GM18951 (cell line): ENCODE results near the gene FKBP1A.

ENCODE experiments used
- POLR2A ChIP-seq: IDR thresholded peaks from 4 replicates; pipeline ENCODE4 v1.6.1; 2011; ENCODE audit warnings: mild to moderate bottlenecking; ENCODE audit not compliant: insufficient read length, insufficient read depth; ENCODE audit errors: extremely low read depth
- in situ Hi-C: fragments of 300-500 bp; cut with MboI; formaldehyde crosslinking; loops from one replicate; pipeline ENCODE4 v1.12.0; 2022; ENCODE audit warnings: low sequenced_read_pairs, mixed read lengths, inconsistent platforms; ENCODE audit not compliant: unreplicated experiment

Gene FKBP1A

DNA sequence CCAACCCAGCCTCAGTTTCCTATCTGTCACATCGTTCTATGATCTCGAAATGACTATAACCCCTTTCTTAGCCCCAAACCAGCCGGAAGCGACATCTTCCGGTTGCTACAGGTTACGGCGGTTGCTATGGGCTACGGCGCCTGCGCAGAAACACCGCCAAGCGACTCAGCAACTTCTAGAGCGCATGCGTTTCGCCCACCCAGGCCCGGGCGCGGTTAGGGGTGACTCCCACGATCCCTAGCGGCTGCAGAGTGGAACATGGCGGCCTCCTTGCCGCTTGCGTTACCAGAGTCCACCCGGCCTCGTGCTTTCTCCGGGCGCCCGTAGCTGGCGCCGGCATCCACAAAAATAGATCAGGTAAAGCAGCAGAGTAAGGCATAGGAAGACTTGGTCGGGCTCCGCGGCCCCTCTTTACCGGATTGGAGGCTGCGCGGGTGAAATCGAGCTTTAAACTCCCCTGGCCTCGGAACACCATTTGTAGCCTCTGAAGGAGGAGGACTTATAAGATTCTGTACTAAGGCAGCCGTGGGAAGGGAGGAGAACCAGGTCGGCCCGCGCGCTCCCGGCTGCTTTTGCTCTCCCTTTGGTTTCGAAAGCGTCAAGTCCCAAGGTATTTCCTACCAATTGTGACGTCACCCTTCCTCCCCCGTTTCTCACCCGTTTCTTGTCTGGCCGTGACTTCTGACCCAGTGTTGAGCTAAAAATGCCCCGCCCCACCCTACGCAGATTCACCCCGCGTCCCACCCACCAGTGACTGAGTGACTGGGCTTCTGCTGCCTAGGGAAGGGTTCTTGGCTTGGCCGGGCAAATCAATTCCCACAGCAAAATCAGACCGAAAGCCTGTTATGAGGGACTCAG is 67.5 kb downstream of the FKBP1A start:
- in situ Hi-C loops: no loop called here
- peak; percentile 94 for TF ChIP-seq POLR2A

DNA sequence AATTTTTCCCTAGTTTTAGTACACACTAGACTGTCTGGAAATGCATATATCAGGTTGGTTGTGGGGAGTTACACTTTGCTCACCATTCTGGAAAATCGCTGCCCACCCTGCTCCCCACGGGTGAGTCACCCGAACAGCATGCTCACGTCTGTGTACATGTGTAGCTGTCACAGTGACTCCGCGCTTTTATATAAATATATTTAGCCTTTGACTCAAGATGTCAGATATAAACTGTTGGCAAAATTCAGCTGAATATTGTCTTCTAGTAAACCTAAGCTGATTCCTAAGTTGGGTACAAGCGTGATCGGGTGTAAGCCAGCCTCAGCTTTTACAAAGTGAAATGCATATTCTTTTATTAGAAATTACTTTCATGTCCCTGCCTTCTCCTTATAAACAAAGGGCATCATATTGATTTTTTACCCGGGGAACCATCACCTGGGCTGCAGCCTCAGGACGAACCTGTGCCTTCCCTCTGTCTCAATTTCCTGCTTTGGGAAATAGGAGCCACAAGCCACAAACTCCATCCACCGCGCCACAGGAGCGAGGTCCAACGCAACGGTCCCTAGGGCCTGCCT is 68.2 kb downstream of the FKBP1A start:
- in situ Hi-C loops: no loop called here
- TF ChIP-seq POLR2A: no peak

DNA sequence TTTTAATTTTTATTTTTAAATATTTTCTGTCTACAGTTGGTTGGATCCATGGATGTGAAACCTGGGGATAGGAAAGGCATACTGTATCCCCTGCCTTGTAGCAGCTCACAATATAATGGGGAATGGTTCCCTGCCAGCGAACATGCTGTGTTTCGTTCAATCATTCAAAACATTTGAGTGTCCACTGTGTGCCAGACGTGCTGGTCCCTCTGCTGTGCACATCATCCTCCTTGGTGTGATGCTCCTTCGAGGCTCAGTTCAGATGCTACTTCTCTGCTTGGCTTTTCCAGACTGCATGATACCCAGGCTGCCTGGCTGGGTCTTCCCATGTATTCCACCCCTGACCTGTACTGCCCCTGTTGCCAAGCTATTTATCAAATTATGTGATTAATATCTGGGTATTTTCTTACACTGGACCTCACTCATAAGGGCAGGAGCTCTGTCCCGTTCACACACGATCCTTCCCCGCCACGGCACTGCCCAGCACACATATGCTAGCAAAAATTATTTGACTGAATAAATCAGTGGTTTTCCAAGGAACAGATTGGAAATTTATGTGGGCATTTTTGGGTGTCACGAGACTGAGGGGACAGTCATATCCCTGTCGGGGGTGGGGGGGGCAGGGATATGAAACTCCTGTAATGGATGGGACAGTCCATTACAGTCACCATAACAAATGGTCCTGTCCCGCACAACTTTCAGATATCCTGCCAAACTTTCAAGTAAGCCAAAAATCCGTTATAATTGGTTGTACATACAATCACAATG is 68.8 kb downstream of the FKBP1A start:
- TF ChIP-seq POLR2A: no peak
- in situ Hi-C loops: no loop called here

DNA sequence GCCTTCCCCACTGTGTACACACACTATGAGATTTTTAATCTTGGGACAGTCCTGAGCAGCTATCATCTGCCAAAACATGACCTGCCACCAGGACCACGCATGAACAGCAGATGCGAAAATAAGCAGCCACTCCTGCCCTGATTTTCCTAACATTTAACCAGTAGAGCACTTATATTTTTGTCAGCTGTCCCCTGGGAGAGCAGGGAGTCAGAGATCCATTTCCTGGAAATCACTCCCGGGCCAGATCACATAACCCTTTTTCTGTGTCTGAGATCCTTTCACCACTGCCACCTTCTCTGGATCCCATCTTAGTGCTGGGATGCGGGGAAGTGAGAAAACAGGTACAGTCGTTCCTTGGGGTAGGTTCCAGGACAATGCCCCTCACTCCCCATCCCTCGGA is 69.6 kb downstream of the FKBP1A start:
- in situ Hi-C loops: no loop called here

DNA sequence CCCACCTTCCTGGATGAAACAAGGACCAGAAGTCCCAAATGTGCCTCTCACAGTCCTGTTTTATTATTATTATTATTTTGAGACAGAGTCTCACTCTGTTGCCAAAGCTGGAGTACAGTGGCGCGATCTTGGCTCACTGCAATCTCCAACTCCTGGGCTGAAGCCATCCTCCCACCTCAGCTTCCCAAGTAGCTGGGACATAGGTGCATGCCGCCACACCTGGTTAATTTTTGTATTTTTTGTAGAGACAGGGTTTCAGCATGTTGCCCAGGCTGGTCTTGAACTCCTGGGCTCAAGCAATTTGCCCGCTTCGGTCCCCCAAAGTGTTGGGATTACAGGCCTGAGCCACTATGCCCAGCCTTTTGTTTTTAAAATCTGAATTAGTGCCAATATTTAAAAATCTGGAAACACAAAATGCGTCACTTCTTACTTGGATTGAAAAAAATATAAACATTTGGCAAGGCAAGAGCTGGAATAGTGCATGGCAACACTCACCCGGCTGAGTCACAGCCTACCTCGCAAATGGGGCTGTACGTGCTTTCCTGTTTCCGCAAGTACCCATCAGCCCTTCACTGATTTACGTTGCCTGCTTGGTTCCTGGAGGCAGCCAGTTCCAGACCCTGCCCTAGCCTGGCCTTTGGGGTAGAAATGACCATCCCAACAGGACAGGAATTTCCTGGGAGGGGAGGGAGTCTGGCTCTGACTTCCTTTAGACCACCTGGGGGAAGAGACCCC is 70.2 kb downstream of the FKBP1A start:
- in situ Hi-C loops: no loop called here
- TF ChIP-seq POLR2A: no peak

More for the DNA sequence above, 69.6 kb downstream of the FKBP1A start:
- TF ChIP-seq POLR2A: no peak

DNA sequence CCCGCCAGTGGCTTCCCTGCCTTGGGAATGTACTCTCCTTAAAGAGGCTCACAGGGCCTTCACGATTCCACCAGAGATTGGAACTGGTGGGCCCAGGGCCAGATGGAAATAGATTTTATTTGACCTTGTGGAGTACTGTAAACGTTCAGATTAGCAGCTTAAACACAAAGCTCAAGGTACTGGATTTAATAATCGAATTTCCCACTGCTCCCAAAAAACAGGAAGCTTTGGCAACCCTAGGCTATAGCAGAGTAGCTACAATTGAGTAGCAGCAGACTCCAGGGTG is 71.3 kb downstream of the FKBP1A start:
- in situ Hi-C loops: no loop called here
- no peak for TF ChIP-seq POLR2A

DNA sequence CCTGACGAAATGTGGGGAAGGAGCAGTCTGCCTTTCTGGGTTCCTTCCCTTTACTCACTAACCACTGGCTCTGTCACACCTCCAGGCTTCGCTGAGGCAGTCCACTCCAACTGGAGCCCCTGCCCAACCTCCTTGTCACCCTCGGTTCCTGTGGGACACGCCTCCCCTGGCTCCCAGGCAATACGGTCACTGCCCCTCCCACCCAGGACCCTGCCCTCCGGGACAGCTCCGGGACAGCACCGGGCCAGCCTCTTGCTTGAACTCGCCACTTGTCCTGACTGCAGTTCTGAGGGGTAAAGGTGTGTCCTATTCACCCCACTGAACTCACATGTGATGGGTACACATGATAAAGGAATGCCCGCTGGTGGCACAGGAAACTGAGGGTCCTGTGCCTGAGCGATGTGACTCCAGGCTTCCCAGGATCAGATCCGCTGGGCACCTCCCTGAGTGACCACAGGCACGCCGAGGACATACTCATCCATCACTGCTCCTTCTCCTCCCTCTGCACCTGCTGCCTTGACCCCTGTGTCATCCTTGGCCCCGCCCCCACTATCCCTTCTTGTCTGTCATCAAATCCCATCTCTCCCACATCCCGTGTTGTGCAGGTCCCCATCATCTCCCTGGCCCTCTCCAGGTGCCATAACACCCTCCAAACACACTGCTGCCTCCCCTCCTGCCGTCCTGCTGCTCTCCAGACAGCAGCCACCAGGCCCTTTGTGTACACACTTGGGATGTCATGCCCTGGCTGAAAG is 71.8 kb downstream of the FKBP1A start:
- in situ Hi-C loops: no loop called here
- TF ChIP-seq POLR2A: no peak

DNA sequence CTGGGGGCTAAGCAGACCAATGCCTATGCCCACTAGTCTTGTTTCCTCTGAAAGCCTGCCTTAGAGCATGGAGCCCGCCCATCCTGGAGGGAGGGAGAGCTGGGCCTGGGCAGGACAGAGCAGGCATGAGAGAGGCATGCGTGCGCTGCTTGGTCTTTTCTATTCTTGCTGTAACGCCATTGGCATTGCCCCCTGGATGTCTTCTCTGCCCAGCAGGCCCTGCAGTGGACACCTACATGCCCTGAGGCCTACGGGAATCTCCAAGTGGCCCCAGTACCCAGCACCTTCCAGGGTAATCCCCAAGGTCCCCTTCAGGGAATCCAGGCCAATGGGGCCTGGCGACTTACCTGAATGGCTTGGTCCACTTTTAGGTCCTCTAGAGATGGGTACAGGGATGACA is 72.8 kb downstream of the FKBP1A start:
- TF ChIP-seq POLR2A: no peak
- in situ Hi-C loops: no loop called here

DNA sequence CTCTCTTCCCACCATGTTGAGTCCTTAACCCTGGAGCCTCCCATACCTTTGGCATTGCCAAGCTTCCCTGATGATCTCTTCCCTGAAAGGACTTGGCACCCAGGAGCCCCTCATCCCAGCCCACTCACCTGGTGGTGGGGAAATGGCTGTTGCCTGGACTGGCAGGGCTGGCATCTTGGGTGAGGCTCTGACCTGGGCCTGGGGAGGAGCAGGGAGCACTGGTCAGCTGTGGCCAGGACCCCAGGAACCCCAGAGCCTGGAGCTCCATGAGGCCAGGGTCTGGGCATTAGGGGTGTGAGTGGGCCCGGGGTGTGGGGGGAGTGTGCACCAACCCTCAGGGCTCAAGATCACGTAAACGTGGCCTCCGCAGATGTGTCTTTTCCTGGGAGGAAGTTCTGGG is 73.4 kb downstream of the FKBP1A start:
- in situ Hi-C loops: no loop called here
- TF ChIP-seq POLR2A: no peak

DNA sequence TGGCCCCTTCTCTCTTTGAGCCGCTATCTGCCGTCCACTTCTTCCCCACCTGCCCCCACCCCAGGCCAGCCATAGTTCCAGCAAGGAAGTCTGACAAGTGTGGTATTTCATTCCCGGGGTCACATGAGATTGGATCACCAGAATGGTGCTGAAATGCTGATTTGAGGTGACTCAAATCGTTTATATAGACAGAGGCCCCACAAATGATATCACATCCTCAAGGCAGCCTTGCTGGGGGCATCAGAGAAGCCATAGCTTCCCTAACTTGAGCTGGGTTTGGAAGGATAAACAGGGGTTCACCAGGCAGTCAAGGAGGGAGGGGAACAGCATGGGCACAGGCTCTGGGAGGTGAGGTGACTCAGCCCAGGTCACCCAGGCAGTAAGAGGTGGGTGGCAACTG is 73.8 kb downstream of the FKBP1A start:
- no peak for TF ChIP-seq POLR2A
- in situ Hi-C loops: no loop called here
